PFSK-1 (cell line): ENCODE results near the gene PLD2.
A peak's percentile ranks its signal among the peaks of the same experiment; 100 is the strongest.

ENCODE experiments used
- FOXP2 ChIP-seq: optimal IDR thresholded peaks from 2 replicates; pipeline ENCODE3; 2011; ENCODE audit warnings: borderline replicate concordance, control low read depth, inconsistent platforms; ENCODE audit not compliant: insufficient read depth; ENCODE audit errors: extremely low read length, extremely low read depth
- POLR2AphosphoS5 ChIP-seq: IDR thresholded peaks from 2 replicates; pipeline ENCODE4 v1.6.1; 2012; ENCODE audit warnings: low read depth, mild to moderate bottlenecking, control low read depth, low read length, moderate library complexity
- SIN3A ChIP-seq: IDR thresholded peaks from 2 replicates; pipeline ENCODE4 v1.6.1; 2012; ENCODE audit warnings: mild to moderate bottlenecking, low read length, moderate library complexity, borderline replicate concordance; ENCODE audit not compliant: insufficient read depth
- TAF1 ChIP-seq: IDR thresholded peaks from 2 replicates; pipeline ENCODE4 v1.6.1; 2012; ENCODE audit warnings: low read length, control low read depth, borderline replicate concordance; ENCODE audit not compliant: insufficient read depth
- TF ChIP-seq, protein P1 (sequence below), 2 experiments: IDR thresholded peaks; 2 replicates each; pipeline versions ENCODE4 v1.6.1 to v1.8.0; 2011 to 2012; ENCODE audit warnings: low read depth in 2 of 2, low read length in 2 of 2, control low read depth in 1 of 2, inconsistent platforms in 1 of 2, mild to moderate bottlenecking in 1 of 2, moderate library complexity in 1 of 2; ENCODE audit not compliant: insufficient read depth in 1 of 2

PLD2 gene

GRCh38 chr17:4786516-4786915 is 20.4 kb upstream of the PLD2 start:
- no peak for TF ChIP-seq TAF1
- TF ChIP-seq SIN3A: no peak
- no peak for TF ChIP-seq FOXP2
- TF ChIP-seq, protein P1, sequence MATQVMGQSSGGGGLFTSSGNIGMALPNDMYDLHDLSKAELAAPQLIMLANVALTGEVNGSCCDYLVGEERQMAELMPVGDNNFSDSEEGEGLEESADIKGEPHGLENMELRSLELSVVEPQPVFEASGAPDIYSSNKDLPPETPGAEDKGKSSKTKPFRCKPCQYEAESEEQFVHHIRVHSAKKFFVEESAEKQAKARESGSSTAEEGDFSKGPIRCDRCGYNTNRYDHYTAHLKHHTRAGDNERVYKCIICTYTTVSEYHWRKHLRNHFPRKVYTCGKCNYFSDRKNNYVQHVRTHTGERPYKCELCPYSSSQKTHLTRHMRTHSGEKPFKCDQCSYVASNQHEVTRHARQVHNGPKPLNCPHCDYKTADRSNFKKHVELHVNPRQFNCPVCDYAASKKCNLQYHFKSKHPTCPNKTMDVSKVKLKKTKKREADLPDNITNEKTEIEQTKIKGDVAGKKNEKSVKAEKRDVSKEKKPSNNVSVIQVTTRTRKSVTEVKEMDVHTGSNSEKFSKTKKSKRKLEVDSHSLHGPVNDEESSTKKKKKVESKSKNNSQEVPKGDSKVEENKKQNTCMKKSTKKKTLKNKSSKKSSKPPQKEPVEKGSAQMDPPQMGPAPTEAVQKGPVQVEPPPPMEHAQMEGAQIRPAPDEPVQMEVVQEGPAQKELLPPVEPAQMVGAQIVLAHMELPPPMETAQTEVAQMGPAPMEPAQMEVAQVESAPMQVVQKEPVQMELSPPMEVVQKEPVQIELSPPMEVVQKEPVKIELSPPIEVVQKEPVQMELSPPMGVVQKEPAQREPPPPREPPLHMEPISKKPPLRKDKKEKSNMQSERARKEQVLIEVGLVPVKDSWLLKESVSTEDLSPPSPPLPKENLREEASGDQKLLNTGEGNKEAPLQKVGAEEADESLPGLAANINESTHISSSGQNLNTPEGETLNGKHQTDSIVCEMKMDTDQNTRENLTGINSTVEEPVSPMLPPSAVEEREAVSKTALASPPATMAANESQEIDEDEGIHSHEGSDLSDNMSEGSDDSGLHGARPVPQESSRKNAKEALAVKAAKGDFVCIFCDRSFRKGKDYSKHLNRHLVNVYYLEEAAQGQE (IDR thresholded peaks at IDR 0.05; ENCODE audit: insufficient read depth in 1 of 2, low read depth in 2 of 2, low read length in 2 of 2): no peak
- no peak for TF ChIP-seq POLR2AphosphoS5

DNA sequence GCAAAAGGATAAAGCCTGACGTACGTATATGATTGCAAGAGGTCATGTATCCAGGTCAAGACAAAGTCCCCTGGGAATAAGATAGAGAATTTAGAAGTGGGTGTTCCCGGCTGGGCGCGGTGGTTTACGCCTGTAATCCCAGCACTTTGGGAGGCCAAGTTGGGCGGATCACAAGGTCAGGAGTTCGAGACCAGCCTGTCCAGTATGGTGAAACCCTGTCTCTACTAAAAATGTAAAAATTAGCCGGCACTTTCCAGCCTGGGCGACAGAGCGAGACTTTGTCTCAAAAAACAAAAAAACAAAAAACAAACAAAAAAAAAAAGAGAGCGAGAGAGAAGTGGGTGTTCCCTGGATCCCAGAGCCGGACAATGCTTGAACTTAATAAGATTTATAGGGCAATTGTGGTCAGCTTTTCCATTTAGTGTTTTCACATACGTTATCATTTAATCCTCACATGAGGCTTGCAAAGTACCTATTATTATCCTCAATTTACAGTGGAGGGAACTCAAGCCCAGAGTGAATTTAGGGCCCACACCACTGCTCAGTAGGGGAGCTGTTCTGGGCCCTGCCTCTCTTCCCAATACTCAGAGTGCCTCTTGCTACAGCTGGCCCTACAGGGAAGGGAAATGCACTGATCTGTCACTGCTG is 18.7 kb upstream of the PLD2 start:
- TF ChIP-seq TAF1: 0 out of 2 replicates have a peak, but pooled peaks have one; percentile 31
- no peak for TF ChIP-seq FOXP2
- TF ChIP-seq, protein P1 (IDR thresholded peaks at IDR 0.05; ENCODE audit: insufficient read depth in 1 of 2, low read depth in 2 of 2, low read length in 2 of 2): no peak
- no peak for TF ChIP-seq SIN3A
- TF ChIP-seq POLR2AphosphoS5: 0 out of 2 replicates have a peak, but pooled peaks have one; percentile 22

GRCh38 chr17:4788807-4789700 is 17.9 kb upstream of the PLD2 start, which contains the start of gene GLTPD2:
Gene GLTPD2, plus strand, starts transcription at chr17:4788964. Its CDS starts 48 bp downstream, at chr17:4789012.
- TF ChIP-seq, protein P1 (IDR thresholded peaks at IDR 0.05; ENCODE audit: insufficient read depth in 1 of 2, low read depth in 2 of 2, low read length in 2 of 2): no peak

GRCh38 chr17:4789701-4789950 is 17.3 kb upstream of the PLD2 start:
- TF ChIP-seq TAF1 (peak; percentile 47; the same call in 1 of the 2 replicates), FOXP2 (no peak), SIN3A (no peak)
- TF ChIP-seq, protein P1 (IDR thresholded peaks at IDR 0.05; ENCODE audit: insufficient read depth in 1 of 2, low read depth in 2 of 2, low read length in 2 of 2): no peak
